IPS-NIHi7 (cell line): ENCODE measurements around the gene IL18.
"Not testable (repeated sequence)": the region's sequence is repeated elsewhere in the genome, so short reads cannot be mapped to it uniquely, and the experiment has no call there.

Source experiments
- DNase-seq: peaks from one replicate; pipeline ENCODE4 v3.0.0; 2012; ENCODE audit warnings: mixed read lengths; ENCODE audit errors: extremely low spot score

The IL18 gene

DNA sequence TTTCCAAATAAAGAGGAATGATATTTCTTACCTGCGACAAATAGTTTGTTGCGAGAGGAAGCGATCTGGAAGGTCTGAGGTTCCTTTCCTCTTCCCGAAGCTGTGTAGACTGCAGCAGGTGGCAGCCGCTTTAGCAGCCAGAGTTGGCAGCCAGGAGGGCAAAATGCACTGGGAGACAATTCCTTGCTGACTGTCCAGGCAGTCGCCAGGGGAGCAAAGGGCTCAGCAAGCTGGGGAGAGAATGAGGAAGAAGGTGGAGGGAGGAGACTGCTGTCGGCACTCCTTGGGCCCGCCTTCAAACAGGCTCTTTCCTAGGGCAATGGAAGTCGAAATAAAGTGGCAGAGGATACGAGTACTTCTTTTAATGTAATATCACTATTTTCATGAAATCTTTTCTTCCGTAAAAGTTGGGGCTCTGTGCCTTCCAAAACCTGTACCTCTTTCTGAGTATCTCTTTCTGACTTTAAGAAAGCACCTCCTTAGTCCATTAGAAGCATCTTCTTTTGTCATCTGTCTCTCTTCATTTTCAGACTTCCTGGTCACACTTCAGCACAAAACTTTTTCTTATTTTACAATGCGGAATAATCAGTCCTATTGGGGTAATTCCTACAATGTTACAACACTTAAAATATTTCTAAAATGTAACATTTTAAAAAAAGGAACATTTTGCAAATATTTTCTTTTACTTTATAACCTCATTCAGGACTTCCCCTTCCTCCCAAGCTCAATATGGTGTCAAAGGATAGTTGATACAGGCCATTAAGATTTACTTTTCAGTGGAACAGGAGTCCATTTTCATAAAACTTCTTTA is at the start of gene IL18:
Gene IL18, minus strand, starts transcription at position 220 of the 811 bp plus-strand sequence. CDS start 9,041 bp downstream, outside the sequence.
- DNase-seq = peak; percentile 57

- no peak for DNase-seq
Measured at GRCh38 chr11:112212710-112213109, 48.8 kb upstream of the IL18 start.

GRCh38 chr11:112212290-112212689 is 48.4 kb upstream of the IL18 start:
- no peak for DNase-seq

DNA sequence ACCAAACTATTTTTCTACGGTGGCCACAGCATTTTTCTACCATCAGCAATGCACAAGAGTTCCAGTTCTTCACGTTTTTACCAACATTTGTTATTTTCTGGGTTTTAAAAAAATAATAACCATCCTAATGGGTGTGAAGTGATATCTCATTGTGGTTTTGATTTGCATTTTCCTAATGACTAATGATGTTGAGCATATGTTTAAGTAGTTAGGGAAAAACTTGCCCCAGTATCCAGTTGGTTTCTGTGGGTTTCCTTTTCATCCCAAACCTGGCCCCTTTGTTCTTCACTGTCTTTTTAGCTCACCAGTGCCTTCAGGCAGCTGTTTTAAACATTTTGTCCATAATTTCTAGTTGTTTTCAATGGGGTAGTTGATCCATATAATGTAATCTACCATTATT is 47.6 kb upstream of the IL18 start:
- DNase-seq = no peak

DNA sequence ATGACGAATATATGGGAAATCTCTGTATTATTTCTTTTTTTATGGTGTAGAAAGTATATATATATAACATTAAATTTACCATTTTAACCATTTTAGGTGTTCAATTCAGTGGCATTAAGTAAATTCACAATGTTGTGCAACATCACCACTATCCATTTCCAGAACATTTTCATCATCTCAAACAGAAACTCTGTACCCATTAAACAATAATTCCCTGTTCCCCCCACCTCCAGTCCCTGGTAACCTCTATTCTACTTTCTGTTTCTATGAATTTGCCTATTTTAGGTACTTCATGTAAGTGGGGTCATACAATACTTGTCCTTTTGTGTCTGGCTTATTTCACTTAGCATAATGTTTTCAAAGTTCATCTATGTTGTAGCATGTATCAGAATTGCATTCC is 47.0 kb upstream of the IL18 start:
- no peak for DNase-seq

DNA sequence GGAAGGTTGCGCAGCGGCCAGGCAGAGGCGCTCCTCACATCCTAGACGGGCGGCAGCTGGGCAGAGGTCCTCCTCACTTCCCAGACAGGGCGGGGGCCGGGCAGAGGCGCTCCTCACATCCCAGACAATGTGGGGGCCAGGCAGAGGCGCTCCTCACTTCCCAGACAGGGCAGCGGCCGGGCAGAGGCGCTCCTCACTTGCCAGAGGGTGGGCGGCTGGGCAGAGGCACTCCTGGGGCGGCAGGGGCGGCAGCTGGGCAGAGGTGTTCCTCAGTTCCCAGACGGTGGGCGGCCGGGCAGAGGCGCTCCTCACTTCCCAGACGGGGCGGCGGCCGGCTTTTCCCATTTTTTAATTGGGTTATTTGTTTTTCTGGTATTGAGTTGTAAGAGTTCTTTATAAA is 42.2 kb upstream of the IL18 start:
- DNase-seq = no peak

DNA sequence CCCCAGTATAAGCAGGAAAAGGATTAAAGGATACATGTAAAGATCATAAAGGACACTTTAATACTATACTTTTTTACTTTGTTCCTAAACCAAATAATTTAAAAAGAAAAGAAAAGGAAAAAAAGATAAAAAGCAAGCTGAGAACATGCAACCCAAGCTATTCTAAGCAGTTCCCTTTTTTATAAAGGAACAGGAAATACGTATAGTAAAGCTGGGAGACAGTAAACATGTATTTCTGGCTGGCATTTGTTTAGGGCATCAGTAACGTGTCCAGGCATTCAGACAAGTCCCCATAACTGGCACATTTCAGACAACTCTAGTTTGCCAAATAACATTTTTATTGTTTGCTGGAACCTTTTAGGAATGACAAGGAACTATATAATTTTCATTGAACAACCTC is 36.4 kb upstream of the IL18 start:
- no peak for DNase-seq

DNA sequence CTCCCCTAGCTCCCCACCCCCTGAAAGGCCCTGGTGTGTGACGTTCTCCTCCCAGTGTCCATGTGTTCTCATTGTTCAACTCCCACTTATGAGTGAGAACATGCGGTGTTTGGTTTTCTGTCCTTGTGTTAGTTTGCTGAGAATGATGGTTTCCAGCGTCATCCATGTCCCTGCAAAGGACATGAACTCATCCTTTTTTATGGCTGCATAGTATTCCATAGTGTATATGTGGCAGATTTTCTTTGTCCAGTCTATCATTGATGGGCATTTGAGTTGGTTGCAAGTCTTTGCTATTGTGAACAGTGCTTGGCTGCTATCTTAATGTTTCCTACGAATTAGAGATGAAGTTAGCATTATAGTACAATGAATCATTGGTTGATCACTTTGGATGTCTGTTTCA is 35.2 kb upstream of the IL18 start:
- DNase-seq = not testable (repeated sequence)

- DNase-seq = no peak
Measured at GRCh38 chr11:112196519-112197087, 32.7 kb upstream of the IL18 start.

GRCh38 chr11:112195951-112196351 is 32.1 kb upstream of the IL18 start:
- DNase-seq = no peak

DNA sequence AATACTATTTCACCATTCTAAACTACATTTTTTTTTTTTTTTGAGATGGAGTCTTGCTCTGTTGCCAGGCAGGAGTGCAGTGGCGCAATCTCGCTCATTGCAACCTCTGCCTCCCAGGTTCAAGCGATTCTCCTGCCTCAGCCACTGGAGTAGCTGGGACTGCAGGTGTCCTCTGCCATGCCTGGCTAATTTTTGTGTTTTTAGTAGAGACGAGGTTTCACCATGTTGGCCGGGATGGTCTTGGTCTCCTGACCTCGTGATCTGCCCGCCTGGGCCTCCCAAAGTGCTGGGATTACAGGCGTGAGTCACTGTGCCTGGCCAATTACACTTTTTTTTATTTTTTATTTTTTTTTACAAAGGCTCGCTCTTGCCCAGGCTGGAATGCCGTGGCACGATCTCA is 31.2 kb upstream of the IL18 start:
- DNase-seq = not testable (repeated sequence)

DNA sequence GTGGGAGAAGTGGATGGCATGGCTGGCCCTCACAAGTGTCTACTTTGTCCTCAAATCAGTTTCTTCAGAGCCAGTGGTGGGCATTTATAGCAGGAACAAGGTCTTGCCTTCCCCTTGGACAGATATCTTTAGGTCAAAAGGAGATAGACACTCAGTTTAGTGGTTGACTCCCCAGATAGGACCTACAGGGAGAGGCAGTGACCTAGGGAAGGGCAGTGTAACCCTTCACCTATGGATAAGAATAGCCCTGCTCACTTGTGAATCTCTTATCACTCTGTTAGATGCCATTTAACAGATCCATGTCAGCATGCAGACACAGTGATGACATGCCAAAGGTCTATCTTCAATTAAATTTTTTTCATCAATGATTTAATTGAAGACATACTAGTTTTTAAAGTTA is 22.4 kb upstream of the IL18 start:
- DNase-seq = no peak

DNA sequence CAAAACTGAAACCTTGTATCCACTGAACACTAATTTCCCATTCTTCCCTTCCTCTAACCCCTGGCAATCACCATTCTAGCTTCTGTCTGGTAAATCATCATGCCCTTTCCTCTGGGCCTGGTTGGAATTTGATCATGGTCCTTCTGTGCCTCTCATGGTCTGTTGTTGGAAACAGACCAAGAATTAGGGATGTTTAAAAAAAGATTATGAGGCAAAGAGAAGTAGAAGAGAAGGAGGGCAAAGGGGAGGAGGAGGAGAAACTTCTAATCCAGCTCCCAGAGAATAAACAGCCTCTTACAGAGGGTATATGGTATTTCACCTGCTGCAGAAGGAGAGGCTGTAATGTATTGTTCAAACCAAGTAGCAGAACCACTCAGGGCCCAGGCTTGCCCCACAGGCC is 22.0 kb upstream of the IL18 start:
- no peak for DNase-seq

GRCh38 chr11:112182867-112183266 is 19.0 kb upstream of the IL18 start:
- DNase-seq = no peak

GRCh38 chr11:112179601-112180000 is 15.7 kb upstream of the IL18 start:
- DNase-seq = no peak

- no peak for DNase-seq
Measured at GRCh38 chr11:112178936-112179335, 15.0 kb upstream of the IL18 start.

GRCh38 chr11:112178428-112178827 is 14.5 kb upstream of the IL18 start:
- DNase-seq = no peak

DNA sequence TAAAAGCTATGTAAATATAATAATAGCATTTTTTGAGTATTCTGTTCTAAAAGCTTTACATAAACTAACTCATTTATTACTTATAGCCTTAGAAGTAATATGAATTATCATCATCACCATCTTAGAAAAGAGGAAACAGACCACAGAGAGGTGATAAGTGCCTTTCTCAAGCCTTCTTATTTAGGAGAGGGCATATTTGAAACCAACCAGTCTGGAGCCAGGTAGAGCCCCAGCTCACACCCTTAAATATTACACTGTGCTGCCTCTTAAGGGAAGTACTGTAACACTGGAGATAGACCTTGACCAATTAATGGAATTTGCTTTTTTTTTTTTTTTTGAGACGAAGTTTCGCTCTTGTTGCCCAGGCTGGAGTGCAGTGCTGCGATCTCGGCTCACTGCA is 13.7 kb upstream of the IL18 start:
- DNase-seq = no peak

DNA sequence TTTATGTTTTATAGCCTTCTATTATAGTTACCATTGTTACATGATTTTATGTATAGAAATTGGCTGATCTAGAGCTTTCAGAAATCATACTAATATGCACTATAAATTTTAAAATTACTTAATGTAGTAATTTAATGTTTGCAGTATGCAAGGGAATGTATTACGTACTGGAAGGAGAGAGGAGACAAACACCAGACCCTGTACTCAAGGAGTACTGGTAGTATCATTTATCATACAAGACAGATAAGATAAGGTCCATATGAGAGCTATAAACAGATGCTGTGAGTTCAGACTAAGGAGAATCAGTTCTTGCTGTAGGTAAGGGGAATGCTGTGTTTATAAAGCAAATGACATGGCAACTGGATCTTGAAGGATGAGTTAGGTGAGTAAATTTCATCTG is 12.2 kb upstream of the IL18 start:
- DNase-seq = no peak

GRCh38 chr11:112175599-112175952 is 11.7 kb upstream of the IL18 start:
- no peak for DNase-seq

- peak; percentile 75 for DNase-seq
Measured at GRCh38 chr11:112174789-112175598, 11.1 kb upstream of the IL18 start, which contains the start of gene BCO2. BCO2 (plus strand) TSS chr11:112175512; CDS start chr11:112175602, 90 bp downstream.

DNA sequence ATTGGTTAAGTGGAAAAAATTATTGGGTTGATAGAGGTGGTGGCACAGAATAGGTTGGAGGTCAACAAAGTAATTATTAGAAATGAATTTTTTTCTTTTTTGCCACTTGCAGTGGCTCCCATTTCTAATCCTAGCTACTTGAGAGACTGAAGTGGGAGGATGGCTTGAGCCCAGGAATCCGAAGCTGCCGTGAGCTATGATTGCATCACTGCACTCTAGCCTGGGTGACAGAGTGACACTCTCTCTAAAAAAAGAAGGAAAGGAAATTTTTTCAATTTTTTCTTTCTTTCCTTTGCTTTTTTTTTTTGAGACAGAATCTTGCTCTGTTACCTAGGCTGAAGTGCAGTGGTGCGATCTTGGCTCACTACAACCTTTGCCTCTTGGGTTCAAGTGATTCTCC is 9.3 kb upstream of the IL18 start:
- DNase-seq = no peak
